ENCODE measurements around the gene KITLG. TPM values are rescaled to one million over a fixed set of nuclear protein-coding genes. Genes with fewer than 3 reads are reported as not detected.
"Not testable (repeated sequence)": the region's sequence is repeated elsewhere in the genome, so short reads cannot be mapped to it uniquely, and the experiment has no call there.

Gene KITLG
- total RNA-seq, 1 donor from 2014 or later: 30.5 TPM

DNA sequence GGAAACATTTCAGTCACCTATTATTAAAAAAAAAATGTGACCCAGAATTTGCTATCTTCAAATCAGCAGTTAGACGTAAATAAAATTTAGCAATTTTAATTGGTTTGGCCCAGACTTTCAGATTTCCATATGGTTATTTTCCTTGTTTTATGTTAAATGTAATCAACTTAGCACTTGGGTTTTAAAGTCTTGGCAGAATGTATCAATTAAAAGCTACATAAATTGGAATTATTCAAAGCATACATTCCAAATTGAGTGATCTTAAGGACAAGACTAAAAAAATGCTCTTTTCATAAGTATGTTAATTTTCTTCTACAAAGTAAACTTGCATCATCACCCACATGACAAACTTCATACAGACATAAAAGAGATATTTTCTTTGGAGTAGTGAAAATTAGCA is 3.4 kb downstream of the KITLG start:
- DNase-seq (ENCODE audit: low spot score): no peak

DNA sequence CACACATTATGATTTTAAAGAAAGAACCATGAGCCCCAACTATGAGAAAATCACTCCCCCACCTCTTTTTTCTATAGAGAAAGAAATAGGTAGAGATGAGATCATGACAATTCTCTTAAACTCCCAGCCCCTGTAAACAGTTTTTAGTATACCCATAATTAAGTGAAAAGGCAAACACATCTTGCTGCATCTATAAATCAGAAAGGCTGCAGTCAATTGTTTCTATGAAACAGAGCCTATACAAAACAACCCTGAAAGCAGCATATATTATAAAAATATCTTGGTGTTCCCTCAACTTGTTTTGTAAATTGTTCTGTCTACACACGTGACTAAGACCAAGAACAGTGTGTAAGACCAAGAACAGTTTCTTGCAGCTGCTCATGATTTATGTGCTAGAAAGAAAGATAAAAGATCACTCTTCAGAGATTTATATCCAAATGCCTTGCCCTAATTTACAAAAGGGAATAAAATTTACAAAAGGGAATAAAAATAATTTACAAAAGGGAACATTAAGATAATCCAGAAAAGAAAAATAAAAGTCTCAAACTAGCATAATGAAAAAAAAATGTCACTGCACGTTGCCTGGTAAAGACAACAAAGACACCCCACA is 4.8 kb downstream of the KITLG start:
- no peak for DNase-seq (ENCODE audit: low spot score)

DNA sequence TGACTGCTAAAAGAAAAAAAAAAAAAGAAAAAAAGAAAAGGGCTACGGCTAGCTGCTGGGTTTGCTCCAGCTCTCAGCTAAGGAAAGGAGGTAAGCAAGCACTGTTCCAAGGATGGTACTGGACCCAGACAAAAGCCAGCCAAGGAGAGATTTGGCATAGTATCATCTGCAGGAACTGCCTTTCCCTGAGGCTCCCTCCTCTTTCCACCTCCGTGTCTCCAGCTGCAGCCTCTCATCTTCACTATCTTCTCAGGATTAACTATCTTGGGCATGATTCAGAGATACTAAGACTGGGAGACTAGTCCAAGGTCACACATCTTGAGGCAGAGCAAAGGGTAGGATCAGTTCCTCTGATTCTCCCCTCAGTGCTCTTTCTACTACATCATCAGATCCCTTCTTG is 6.0 kb downstream of the KITLG start:
- DNase-seq (ENCODE audit: low spot score): no peak

DNA sequence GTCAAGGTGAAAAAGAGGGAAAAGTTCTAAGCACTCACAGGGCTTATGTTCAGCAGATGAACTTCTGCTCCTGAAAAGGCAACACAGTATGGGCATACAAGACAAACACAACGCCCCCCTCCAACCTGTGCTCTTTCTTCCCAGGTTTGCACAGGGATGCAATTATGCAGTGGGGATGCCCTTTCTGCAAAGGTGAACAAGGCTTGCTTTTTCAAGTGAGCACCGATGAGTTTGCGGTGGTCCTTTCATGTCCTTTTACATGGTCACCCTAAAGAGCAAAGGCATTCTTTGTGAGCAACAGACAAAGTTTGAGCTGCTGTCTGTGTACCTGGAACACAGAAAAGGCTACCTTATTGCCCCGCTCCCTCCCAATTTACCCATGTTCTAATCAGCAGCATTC is 6.7 kb downstream of the KITLG start:
- DNase-seq (ENCODE audit: low spot score): no peak

DNA sequence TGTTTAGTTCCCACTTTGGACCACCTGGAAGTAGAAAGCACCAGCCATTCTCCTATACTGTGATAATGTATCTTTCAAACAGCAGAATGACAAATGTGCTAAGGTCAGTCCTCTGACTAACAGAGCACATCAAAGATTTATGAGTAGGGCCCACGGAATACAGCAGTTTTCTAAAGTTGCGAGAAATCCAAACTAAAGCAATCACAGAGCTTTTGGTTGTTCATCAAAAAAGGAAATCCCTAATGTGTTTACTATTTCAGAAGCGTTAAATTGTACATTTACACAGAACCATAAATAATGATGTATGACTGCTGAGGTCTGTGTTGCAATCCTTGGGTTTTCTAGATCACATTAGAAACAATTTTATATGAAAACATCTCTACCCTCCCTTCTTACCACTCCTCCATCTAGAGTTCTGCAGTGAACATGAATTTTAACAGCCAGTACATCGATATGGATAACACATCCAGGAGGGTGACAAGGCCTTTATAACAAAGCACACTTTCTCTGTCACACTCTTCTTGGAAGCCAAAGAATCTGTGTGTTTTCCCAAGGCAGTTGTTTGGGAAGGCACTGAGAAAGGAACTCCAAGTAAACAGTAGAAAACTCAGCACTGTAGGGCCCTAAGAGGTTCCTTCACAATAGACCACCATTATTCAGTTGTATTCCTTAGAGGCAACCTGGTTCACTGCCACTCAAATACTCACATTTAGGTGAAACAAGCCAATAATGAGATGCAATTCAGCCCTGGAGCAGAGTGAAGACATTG is 7.3 kb downstream of the KITLG start:
- DNase-seq (ENCODE audit: low spot score): no peak

DNA sequence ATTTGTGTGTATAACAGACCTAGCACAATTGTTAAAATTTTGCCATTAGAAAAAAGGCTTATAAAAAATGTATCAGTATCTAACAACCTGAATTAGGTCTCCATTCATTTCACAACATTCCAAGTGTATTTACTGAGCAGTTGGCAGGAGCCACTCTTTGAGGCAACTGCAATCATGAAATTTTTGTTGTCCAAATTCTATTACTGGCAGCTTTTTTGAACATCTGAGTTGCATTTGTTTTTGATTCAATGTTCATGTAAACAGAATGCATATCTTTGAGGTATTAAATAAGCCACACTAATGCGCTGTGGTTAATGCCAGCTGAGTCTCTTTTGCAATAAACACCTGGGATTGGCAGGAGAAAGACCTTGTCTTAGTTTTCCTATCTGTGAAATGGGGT is 8.7 kb downstream of the KITLG start:
- no peak for DNase-seq (ENCODE audit: low spot score)

DNA sequence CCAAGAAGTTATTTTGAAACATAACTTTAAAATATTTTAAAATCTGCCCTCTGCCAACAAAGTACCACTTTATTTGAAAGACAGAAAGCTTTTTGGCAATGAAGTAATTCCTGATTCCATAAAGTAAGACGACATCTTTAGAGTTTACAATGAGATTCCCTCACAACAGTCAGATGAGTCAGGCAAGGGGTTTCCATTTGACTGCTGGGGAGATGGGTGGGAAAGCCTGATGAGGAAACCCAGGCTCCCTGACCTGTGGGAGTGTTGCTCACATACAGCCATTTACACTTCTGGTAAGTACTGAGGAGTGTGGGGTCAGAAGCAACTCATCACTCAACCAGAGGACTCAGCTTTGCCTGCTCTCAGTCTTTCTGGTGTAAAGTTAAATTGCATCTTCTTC is 10.2 kb downstream of the KITLG start:
- DNase-seq (ENCODE audit: low spot score): no peak

DNA sequence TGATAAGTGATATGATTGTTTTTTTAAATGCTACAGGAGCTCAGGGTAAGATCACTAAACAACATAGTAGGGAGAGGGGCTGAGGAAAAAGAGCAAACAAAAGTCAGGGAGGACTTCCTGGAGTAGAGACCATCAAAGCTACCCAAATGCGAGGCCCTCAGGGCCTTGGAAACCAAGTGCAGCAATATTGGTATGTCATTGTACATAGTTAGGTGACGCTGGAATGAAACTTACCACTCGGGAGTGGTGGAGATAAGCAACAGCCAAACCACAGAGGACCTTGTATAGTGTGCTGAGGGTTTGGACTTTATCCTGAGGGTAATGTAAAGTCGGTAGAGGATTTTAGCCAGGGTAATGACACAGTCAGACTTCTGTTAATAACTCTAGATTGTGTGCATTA is 13.8 kb downstream of the KITLG start:
- DNase-seq (ENCODE audit: low spot score): peak; percentile 34

DNA sequence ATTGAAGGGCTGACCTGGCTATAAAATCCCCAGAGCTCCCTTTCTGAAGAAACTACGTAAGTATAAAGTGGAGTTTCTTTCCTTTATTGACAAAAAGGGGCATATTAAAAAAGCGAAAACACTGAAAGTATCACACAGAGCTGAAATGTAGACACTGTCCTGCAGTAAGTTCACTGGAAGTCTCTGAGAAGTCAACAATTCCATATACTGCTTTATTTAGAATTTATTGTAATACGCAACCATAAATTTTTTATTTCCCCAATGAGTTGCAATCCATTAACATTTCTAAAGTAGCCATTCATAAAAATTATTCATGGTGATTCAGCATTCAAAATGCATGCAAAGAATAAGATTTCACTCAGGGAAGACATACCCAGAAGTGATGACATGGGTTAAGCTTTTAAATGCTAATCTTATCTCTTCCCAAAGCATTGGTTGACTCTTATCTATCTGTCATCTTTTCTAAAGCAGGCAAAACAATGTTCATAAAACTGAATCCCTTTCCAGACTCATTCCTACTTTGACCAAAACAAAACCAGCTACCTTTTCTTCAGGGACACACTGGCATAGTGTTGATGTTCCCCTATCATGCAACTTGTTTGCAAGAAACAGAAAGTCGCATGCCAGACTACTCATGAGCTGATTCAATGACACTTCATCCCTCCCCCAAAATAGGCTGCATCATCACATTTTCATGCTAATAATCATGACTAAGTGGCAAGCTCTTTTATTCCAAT is 17.3 kb downstream of the KITLG start:
- DNase-seq (ENCODE audit: low spot score): no peak

DNA sequence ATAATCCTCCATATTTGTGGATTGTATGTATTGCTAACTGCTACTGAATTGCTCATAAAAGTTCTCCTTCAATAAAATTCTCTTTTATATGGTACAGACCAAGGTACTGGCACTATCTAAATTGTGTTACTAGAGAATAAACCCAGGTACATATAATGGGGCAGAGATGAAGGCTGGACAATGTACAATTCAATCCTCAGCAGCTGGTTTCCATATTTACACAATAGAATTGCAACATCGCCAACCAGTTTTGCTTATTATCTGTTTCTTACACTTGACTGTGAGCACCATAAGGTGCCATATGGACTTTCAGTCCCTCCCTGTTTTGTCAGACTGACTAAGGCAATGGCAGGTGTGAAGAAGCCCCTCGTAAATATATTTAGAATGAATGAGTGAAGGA is 18.1 kb downstream of the KITLG start:
- no peak for DNase-seq (ENCODE audit: low spot score)

DNA sequence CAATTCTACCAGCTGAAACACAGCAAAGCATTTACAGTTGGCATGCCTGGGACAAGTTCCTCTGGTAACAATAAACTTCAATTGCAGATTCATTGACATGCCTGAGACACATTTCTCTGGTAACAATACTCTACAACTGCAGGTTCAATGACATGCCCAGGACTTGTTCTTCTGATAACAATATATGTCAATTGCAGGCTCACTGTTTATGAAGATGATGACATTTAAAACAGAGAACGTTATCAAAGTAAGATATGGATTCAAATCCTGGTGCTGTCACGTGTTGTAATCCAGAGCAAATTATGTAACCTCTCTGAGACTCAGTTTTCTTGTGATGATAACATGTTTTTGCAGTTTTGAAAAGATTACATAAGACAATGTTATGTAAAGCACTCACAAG is 20.5 kb downstream of the KITLG start:
- no peak for DNase-seq (ENCODE audit: low spot score)

DNA sequence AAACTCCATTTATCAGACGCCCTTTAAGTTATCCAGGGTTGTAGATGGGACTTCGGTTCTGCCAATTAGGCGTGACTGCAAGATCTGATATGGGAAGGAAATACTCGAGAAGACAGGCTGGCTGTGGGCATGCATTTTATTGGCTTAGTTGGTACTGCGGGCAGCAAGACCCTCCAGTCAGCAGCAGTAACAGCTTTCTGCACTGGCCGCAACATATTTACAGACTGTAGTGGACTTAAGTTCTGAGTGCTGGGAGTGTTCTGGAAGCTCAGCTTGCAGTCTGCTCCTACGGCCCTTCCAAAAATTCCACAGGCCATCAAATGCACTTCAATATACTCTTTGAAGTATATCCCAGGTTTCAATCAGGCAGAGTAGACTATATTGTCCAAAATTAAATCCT is 21.1 kb downstream of the KITLG start:
- DNase-seq (ENCODE audit: low spot score): no peak

DNA sequence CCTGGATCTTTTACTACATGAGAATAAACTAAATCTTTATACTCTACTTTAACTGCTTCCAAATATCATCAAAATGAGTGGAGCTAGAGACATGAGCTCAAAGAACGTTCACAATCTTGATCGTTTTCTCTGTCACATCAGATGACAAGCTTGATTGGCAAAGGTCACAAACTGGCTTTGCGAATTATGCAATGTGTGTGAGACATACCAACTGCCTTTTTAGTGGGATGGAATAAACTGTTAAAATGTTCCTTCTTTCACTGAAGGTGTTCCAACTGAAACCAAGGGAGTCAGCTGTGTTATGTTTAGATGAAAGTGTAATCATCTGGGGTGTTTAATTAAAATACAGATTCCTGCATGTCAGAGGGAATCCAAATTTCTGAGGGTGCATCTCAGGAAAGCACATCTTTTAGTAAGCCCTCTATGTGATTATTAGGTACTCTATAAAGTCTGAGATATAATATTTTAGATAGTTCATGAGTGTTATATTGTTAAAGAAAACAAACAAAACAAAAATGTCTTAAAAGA is 21.9 kb downstream of the KITLG start:
- DNase-seq (ENCODE audit: low spot score): no peak

DNA sequence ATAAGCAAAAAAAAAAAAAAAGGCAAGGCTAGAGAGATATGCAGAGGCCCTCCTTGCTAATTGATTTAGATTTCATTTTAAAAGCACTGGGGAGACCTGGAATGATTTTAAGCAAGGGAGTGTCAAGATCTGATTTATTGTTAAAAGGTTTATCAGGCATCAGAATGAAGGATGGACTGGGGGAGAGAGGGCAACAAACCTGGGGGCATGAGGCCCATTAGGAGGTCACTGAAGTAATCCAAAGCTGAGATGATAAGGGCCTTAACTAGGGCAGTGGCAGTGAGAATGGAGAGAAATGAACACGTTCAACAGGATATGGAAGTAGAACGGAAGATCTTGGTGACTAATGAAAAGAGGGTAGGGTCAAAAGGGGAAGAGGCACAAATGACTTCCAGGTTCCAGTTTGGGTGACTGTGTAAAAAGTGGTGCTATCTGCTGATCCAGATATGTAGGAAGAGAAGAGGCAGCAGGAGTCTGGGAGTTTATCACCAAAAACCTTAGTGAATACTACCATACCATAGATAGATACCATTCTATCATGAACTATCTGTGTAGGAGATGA is 24.0 kb downstream of the KITLG start:
- DNase-seq (ENCODE audit: low spot score): no peak

DNA sequence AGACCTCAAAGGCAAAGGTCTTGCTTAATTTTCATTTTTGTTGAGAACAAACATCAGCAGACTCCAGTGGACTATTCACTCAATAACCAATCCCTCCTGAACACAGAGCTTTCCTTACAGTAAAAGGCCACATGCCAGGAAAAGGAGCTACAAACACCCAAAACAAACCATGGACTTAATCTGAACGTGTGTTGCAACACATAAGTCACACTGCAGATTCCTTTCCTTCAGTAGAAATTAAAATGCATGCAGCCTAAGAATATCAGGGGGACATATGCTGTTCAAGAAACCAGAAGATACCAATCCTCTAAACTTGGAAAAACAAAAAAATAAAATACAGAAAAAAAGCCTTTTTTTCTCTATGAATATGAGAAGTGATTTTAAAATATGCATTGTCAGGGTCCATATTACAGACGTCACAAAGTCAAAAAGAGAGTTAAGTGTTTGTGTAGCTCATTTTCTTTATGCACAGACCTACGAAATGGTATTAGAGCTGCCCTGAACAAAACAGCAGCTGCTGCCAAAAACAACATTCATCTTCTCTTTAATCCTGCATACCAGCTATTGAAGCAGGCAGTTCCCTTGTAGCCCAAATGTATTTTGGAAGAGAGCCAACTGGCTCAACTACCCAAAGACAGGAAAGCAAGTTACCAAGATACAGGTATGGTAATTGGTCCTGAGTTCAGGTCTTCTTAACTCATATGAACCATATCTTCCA is 26.2 kb downstream of the KITLG start:
- no peak for DNase-seq (ENCODE audit: low spot score)

DNA sequence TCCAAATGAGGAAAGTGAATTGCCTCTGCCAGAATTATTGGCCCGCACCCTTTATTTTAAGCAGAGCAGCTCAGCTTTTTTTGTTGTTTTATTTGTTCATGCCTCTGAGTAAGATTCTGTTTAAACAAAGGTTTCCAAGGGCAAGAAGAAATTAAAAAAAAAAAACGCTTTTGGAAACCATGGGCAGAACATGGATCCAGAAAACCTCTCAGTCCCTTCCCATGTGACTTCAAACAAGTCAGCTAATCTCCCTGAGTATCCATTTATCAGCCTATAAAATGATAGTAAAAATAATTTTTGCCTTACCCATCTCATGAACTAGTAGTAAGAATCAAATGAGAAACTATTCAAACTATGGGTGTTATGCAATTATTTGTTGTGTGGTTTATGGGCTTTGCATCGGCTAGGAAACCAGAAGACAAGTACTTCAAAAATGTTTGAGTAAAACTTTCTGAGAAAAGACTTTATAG is 27.6 kb downstream of the KITLG start:
- DNase-seq (ENCODE audit: low spot score): no peak

DNA sequence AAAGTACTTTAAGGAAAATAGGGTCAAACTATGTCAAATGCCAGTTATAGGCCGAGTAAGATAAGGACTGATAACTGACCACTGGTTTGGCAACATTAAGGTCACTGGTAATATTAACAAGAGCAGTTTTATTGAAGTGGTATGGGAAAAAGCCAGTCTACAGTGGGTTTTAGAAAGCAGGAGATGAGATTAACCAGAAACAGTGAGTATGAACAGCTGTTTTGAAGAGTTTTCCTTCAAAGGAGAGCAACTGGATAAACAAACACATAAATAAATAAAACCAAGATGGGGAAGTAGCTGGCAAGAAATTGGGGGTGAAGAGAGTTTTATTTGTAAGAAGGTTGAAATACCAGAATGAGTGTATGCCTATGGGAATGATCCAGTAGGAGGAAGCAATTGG is 30.3 kb downstream of the KITLG start:
- no peak for DNase-seq (ENCODE audit: low spot score)

DNA sequence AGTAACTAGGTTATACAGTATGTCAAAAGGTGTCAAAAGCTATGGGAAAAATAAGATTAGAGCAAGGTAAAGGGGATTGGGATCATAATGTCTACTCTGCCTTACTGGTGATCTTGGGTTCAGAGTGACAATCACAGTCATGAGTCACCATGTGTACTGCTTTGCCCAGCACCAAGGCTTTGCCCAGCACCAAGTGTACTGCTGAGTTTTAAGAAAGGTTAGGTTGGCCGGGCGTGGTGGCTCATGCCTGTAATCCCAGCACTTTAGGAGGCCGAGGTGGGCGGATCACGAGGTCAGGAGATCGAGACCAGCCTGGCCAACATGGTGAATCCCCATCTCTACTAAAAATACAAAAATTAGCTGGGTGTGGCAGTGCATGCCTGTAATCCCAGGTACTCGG is 32.3 kb downstream of the KITLG start:
- not testable (repeated sequence) for DNase-seq (ENCODE audit: low spot score)

DNA sequence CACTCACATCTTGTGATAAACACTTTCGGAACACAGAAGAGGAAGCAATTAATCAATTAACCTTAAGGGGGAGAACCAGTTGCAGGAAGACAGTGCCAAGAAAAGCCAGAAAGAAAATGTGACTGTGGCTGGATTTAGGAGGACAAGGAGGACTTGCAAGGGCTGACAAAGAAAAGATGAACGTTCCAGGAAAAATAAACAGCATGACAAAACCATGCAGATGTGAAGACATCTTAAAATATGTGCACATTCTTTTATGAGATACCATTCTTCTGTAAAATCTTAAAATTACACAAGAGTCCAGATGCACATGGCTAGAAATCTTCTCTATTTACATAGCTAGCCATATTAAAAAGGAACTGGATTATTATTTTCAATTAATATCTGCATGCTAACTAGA is 33.4 kb downstream of the KITLG start:
- no peak for DNase-seq (ENCODE audit: low spot score)

DNA sequence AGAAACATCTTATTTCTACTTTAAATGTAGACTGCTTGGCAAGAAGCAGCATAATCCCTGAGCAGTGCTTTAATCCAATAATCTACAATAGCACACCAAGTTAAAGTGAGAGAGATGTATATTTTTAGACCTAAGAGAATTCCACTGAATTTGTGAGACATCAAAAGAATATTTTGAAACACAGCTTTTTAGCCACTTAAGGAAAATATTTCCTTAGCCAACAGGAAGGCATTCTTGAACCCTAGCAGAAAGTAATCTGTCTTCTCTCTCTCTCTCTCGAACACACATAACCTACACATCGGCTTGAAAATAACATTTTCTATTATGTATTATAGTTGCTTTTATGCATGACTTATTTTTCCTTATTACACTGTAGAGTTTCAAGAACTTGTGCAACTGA is 34.0 kb downstream of the KITLG start:
- DNase-seq (ENCODE audit: low spot score): no peak

Data from mucosa of gallbladder (tissue), 1 donor.